GM12878 (cell line): Measurements from ENCODE around the gene CWF19L2. TPM values are rescaled to one million over a fixed set of nuclear protein-coding genes. Genes with fewer than 3 reads are reported as not detected.

Experiments
- ATAC-seq: fragments of 200-7000 bp; cut with Tn5 transposase; 3 replicates; pipeline ENCODE4 v1.9.1; 2020; ENCODE audit warnings: mild to moderate bottlenecking, moderate library complexity
- BruUV-seq: library from RNA; stranded (reverse); fragments of 400-500 nt; replicated peaks from 2 replicates; lab custom pipeline; 2021; lab: Mats Ljungman, UMichigan
- CTCF ChIA-PET: fragments of 300-600 bp; sonication (Branson Sonifier 250); formaldehyde crosslinking; extraction: SDS; loops from one replicate; lab custom pipeline; 2021; ENCODE audit warnings: inconsistent platforms; lab: Yijun Ruan, JAX
- POLR2A ChIA-PET: fragments of 350-600 bp; formaldehyde crosslinking; extraction: SDS; loops from one replicate; lab custom pipeline; 2021; ENCODE audit warnings: inconsistent platforms; lab: Charles Lee
- RAD21 ChIA-PET: fragments of 300-600 bp; sonication (Branson Sonifier 250); formaldehyde crosslinking; loops from one replicate; lab custom pipeline; 2023; ENCODE audit warnings: antibody characterized with exemption; ENCODE audit not compliant: unreplicated experiment; lab: Charles Lee
- SMC1A ChIA-PET: fragments of 300-600 bp; sonication (Branson Sonifier 250); formaldehyde crosslinking; loops from one replicate; lab custom pipeline; 2023; ENCODE audit not compliant: unreplicated experiment, uncharacterized antibody; lab: Charles Lee
- DNase-seq: peaks from one replicate; pipeline ENCODE4 v3.0.0-alpha.2; 2011; ENCODE audit warnings: low read depth, low spot score
- FAIRE-seq: peaks from 3 replicates; lab custom pipeline; 2011; peaks lifted over from hg19 to GRCh38; lab: Jason Lieb, UNC
- H2AFZ ChIP-seq: 2 replicates; pipeline ENCODE4 v1.6.0; 2011; ENCODE audit warnings: low read depth, low read length, control low read depth; ENCODE audit not compliant: control insufficient read depth
- H3K27ac ChIP-seq: 2 replicates; pipeline ENCODE4 v1.5.1; 2011; ENCODE audit warnings: control low read depth; ENCODE audit not compliant: control insufficient read depth, insufficient read depth
- H3K27me3 ChIP-seq, 2 experiments: replicated peaks in 1 of 2; 2 replicates each; pipeline versions ENCODE4 v1.6.0 to v1.6.1; 2011; ENCODE audit warnings: low read length in 1 of 2; ENCODE audit not compliant: control insufficient read depth in 2 of 2, insufficient read depth in 2 of 2
- H3K36me3 ChIP-seq, 2 experiments: 2 replicates each; pipeline ENCODE4 v1.5.1; 2011; ENCODE audit warnings: low read length in 1 of 2; ENCODE audit not compliant: control insufficient read depth in 2 of 2, insufficient read depth in 2 of 2
- H3K4me1 ChIP-seq: 2 replicates; pipeline ENCODE4 v1.6.1; 2011; ENCODE audit warnings: mild to moderate bottlenecking, low read length, moderate library complexity, mixed read lengths; ENCODE audit not compliant: control insufficient read depth, insufficient read depth
- H3K4me2 ChIP-seq: 2 replicates; pipeline ENCODE4 v1.6.0; 2011; ENCODE audit warnings: control low read depth; ENCODE audit not compliant: control insufficient read depth, insufficient read depth
- H3K4me3 ChIP-seq: fragments of 200-600 bp; sonication (generic); 2 replicates; pipeline ENCODE4 v1.5.1; 2016
- H3K79me2 ChIP-seq: 2 replicates; pipeline ENCODE4 v1.6.0; 2011; ENCODE audit warnings: low read length; ENCODE audit not compliant: control insufficient read depth, insufficient read depth
- H3K9ac ChIP-seq: 2 replicates; pipeline ENCODE4 v1.8.0; 2011; ENCODE audit warnings: low read length, control low read depth, mixed read lengths; ENCODE audit not compliant: control insufficient read depth, insufficient read depth
- H3K9me3 ChIP-seq: replicated peaks from 3 replicates; pipeline ENCODE4 v1.5.1; 2011; ENCODE audit warnings: mild to moderate bottlenecking, low read length; ENCODE audit not compliant: control insufficient read depth, insufficient read depth
- H4K20me1 ChIP-seq: 2 replicates; pipeline ENCODE4 v1.6.0; 2011; ENCODE audit not compliant: control insufficient read depth, insufficient read depth
- CREB1 ChIP-seq: IDR thresholded peaks from 2 replicates; pipeline ENCODE4 v1.6.1; 2012; ENCODE audit warnings: low read depth, mild to moderate bottlenecking, inconsistent platforms
- GABPA ChIP-seq: IDR thresholded peaks from 2 replicates; pipeline ENCODE4 v1.6.1; 2014; ENCODE audit warnings: antibody characterized with exemption, low read depth, mild to moderate bottlenecking, inconsistent platforms
- JUNB ChIP-seq: IDR thresholded peaks from 2 replicates; pipeline ENCODE4 v1.6.1; 2016; ENCODE audit warnings: antibody characterized with exemption, mild to moderate bottlenecking
- TARDBP ChIP-seq: IDR thresholded peaks from 2 replicates; pipeline ENCODE4 v1.6.1; 2016; ENCODE audit warnings: borderline replicate concordance
- ZNF217 ChIP-seq: fragments of 450-650 bp; IDR thresholded peaks from 2 replicates; pipeline ENCODE4 v1.6.1; 2017; ENCODE audit warnings: antibody characterized with exemption, mild to moderate bottlenecking
- ZNF622 ChIP-seq: fragments of 450-650 bp; IDR thresholded peaks from 2 replicates; pipeline ENCODE4 v1.6.1; 2017; ENCODE audit warnings: mild to moderate bottlenecking, inconsistent platforms
- ZSCAN29 ChIP-seq: fragments of 450-650 bp; IDR thresholded peaks from 2 replicates; pipeline ENCODE4 v1.6.1; 2017; ENCODE audit warnings: mild to moderate bottlenecking, moderate library complexity
- WGBS: methylation state at CpG from one replicate; pipeline ENCODE4 v1.1.6; 2016; ENCODE audit warnings: low lambda C conversion rate; ENCODE audit not compliant: insufficient replicate concordance, insufficient coverage; ENCODE audit errors: missing lambda C conversion rate; 5-methylcytosine and 5-hydroxymethylcytosine counted together
- in situ Hi-C: fragments of 300-500 bp; cut with MboI; formaldehyde crosslinking; loops from 9 replicates; pipeline ENCODE4 v1.14.3; 2018; ENCODE audit warnings: mixed read lengths
- intact Hi-C: fragments of 100-400 bp; cut with micrococcal nuclease; formaldehyde crosslinking; loops from one replicate; pipeline ENCODE4 v1.14.2; 2022; ENCODE audit not compliant: unreplicated experiment
- polyA plus RNA-seq, 11 experiments: library from polyadenylated mRNA; depleted of rRNA in 4 of 11; unstranded in 6 of 11; stranded (reverse) in 5 of 11; fragments of >200 nt; fragmentation: Nextera tagmentation in 4 of 11; fragmentation: Illumina TruSeq in 1 of 11; extraction: Ambion mirVana in 4 of 11; extraction: Trizol in 1 of 11; gene quantifications; 1 replicate in 1 of 11; 2 replicates in 10 of 11; pipeline versions ENCODE4 v1.2.1 to v1.2.3, GENCODE V29; 2011 to 2016; ENCODE audit warnings: inconsistent platforms in 2 of 11, missing spikeins in 2 of 11, low read depth in 1 of 11
- total RNA-seq, 4 experiments: library from RNA; depleted of rRNA in 3 of 4; stranded (reverse); fragments of >200 nt in 3 of 4; fragmentation: Illumina TruSeq in 1 of 4; extraction: Trizol in 1 of 4; gene quantifications; 2 replicates each; pipeline versions ENCODE4 v1.2.1 to v1.2.3, GENCODE V29; 2013 to 2021
- TF ChIP-seq, protein P1 (sequence below): fragments of 450-650 bp; IDR thresholded peaks from 2 replicates; pipeline ENCODE4 v1.6.1; 2014; ENCODE audit warnings: mild to moderate bottlenecking
- TF ChIP-seq, protein P2 (sequence below): fragments of 450-650 bp; IDR thresholded peaks from 2 replicates; pipeline ENCODE4 v1.6.1; 2017; ENCODE audit warnings: low read depth, mild to moderate bottlenecking, moderate library complexity
- TF ChIP-seq, protein P3 (sequence below): fragments of 450-650 bp; IDR thresholded peaks from 2 replicates; pipeline ENCODE4 v1.6.1; 2018; ENCODE audit warnings: mild to moderate bottlenecking, low read depth, moderate library complexity; ENCODE audit not compliant: partially characterized antibody

The CWF19L2 gene
- total and polyA plus RNA-seq, 10 of the 15 experiments (the other 5 are each of a cell fraction or from before 2014, with no cell fraction given): 4.5 to 18.8 (median 7.2) TPM

DNA sequence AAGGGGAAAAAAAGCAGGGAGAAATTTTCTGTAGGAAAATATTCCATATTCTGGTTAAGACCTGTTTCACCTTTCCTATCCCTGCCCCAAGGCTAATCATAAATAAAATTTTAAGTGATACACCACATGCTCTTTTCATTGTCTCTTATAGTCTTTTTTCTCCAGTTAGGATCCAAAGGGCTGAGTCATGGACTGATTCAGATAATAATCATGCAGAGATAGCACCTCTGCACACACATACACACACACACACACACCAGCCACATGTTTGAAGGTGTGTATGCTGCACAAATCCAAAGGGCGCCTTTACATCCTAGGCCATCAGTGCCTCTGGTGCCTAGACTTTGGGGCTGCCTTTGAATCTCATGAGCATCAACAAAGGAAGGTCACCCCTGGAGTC, 35.5 kb upstream of the CWF19L2 start:
- intact Hi-C loops: no loop called here

More for the DNA sequence above, 35.5 kb upstream of the CWF19L2 start:
- DNase-seq: no peak
- POLR2A ChIA-PET: no interaction called here
- no peak overlapping the region for H3K27ac ChIP-seq
- SMC1A ChIA-PET: no interaction called here
- H3K9me3 ChIP-seq: no peaks in the 10 kb centered on the region
- CTCF ChIA-PET: no interaction called here
- H3K36me3 ChIP-seq: no peaks in the 10 kb centered on the region
- no peak overlapping the region for H3K4me2 ChIP-seq
- no TSS peak for BruUV-seq
- WGBS: 100% methylated on average over 1 of the region's 1 CpG
- no peak for FAIRE-seq
- H4K20me1 ChIP-seq: no peaks in the 10 kb centered on the region
- in situ Hi-C loops: no loop called here
- H3K79me2 ChIP-seq: no peaks in the 10 kb centered on the region
- ATAC-seq: no peak
- H3K4me1 ChIP-seq: no peaks in the 10 kb centered on the region
- H2AFZ ChIP-seq: no peak overlapping the region
- TF ChIP-seq TARDBP: no peak
- TF ChIP-seq ZSCAN29: no peak
- TF ChIP-seq, protein P1, sequence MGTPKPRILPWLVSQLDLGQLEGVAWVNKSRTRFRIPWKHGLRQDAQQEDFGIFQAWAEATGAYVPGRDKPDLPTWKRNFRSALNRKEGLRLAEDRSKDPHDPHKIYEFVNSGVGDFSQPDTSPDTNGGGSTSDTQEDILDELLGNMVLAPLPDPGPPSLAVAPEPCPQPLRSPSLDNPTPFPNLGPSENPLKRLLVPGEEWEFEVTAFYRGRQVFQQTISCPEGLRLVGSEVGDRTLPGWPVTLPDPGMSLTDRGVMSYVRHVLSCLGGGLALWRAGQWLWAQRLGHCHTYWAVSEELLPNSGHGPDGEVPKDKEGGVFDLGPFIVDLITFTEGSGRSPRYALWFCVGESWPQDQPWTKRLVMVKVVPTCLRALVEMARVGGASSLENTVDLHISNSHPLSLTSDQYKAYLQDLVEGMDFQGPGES: no peak
- no peak for TF ChIP-seq JUNB
- TF ChIP-seq CREB1: no peak
- TF ChIP-seq, protein P2, sequence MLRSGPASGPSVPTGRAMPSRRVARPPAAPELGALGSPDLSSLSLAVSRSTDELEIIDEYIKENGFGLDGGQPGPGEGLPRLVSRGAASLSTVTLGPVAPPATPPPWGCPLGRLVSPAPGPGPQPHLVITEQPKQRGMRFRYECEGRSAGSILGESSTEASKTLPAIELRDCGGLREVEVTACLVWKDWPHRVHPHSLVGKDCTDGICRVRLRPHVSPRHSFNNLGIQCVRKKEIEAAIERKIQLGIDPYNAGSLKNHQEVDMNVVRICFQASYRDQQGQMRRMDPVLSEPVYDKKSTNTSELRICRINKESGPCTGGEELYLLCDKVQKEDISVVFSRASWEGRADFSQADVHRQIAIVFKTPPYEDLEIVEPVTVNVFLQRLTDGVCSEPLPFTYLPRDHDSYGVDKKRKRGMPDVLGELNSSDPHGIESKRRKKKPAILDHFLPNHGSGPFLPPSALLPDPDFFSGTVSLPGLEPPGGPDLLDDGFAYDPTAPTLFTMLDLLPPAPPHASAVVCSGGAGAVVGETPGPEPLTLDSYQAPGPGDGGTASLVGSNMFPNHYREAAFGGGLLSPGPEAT: no peak
- TF ChIP-seq, protein P3, sequence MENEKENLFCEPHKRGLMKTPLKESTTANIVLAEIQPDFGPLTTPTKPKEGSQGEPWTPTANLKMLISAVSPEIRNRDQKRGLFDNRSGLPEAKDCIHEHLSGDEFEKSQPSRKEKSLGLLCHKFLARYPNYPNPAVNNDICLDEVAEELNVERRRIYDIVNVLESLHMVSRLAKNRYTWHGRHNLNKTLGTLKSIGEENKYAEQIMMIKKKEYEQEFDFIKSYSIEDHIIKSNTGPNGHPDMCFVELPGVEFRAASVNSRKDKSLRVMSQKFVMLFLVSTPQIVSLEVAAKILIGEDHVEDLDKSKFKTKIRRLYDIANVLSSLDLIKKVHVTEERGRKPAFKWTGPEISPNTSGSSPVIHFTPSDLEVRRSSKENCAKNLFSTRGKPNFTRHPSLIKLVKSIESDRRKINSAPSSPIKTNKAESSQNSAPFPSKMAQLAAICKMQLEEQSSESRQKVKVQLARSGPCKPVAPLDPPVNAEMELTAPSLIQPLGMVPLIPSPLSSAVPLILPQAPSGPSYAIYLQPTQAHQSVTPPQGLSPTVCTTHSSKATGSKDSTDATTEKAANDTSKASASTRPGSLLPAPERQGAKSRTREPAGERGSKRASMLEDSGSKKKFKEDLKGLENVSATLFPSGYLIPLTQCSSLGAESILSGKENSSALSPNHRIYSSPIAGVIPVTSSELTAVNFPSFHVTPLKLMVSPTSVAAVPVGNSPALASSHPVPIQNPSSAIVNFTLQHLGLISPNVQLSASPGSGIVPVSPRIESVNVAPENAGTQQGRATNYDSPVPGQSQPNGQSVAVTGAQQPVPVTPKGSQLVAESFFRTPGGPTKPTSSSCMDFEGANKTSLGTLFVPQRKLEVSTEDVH: no peak
- TF ChIP-seq ZNF217: no peak
- TF ChIP-seq ZNF622: no peak
- no peak for TF ChIP-seq GABPA
- RAD21 ChIA-PET: no interaction called here
- no peak overlapping the region for H3K9ac ChIP-seq
- H3K27me3 ChIP-seq: no peaks in the 10 kb centered on the region
- no peak overlapping the region for H3K4me3 ChIP-seq
